SW 1271 (cell line): Measurements from ENCODE around the gene RIC8B.
"Not testable (repeated sequence)": the region's sequence is repeated elsewhere in the genome, so short reads cannot be mapped to it uniquely, and the experiment has no call there.

Experiments
- DNase-seq, 2 experiments: peaks; one replicate each; lab custom pipeline; 2025; lab: John Stamatoyannopoulos, UW

The RIC8B gene

GRCh38 chr12:106774005-106774807 lies at the start of gene RIC8B:
Gene RIC8B, plus strand, starts transcription at chr12:106774682. Its CDS starts 64 bp downstream, at chr12:106774746.
- DNase-seq: peak; percentile 94 to 99

GRCh38 chr12:106724934-106725333 lies 49.5 kb upstream of the RIC8B start:
- no peak for DNase-seq

GRCh38 chr12:106726603-106727202 lies 47.8 kb upstream of the RIC8B start:
- not testable (repeated sequence) for DNase-seq

- no peak for DNase-seq
Measured at GRCh38 chr12:106729611-106730010, 44.9 kb upstream of the RIC8B start.

- no peak for DNase-seq
Measured at GRCh38 chr12:106732890-106733289, 41.6 kb upstream of the RIC8B start.

- no peak for DNase-seq
Measured at GRCh38 chr12:106733660-106734059, 40.8 kb upstream of the RIC8B start.

GRCh38 chr12:106736051-106736957 lies 38.2 kb upstream of the RIC8B start:
- no peak for DNase-seq

- DNase-seq: no peak
Measured at GRCh38 chr12:106739318-106739717, 35.2 kb upstream of the RIC8B start.

- no peak for DNase-seq
Measured at GRCh38 chr12:106739815-106740530, 34.5 kb upstream of the RIC8B start.

GRCh38 chr12:106740818-106741217 lies 33.7 kb upstream of the RIC8B start:
- DNase-seq: no peak

- DNase-seq: no peak
Measured at GRCh38 chr12:106741247-106741646, 33.2 kb upstream of the RIC8B start.

GRCh38 chr12:106743270-106743988 lies 31.1 kb upstream of the RIC8B start:
- no peak for DNase-seq

- no peak for DNase-seq
Measured at GRCh38 chr12:106744600-106744999, 29.9 kb upstream of the RIC8B start.

GRCh38 chr12:106745181-106745745 lies 29.2 kb upstream of the RIC8B start:
- no peak for DNase-seq

GRCh38 chr12:106747973-106748436 lies 26.5 kb upstream of the RIC8B start:
- DNase-seq: no peak

- DNase-seq: no peak
Measured at GRCh38 chr12:106750524-106750923, 24.0 kb upstream of the RIC8B start.

GRCh38 chr12:106753526-106753925 lies 21.0 kb upstream of the RIC8B start:
- no peak for DNase-seq

GRCh38 chr12:106754331-106754730 lies 20.2 kb upstream of the RIC8B start:
- no peak for DNase-seq

GRCh38 chr12:106757623-106758348 lies 16.7 kb upstream of the RIC8B start:
- DNase-seq: no peak
